Adipose tissue (tissue), 3 donors: Measurements from ENCODE around the gene NANOS2. TPM values are rescaled to one million over a fixed set of nuclear protein-coding genes. Genes with fewer than 3 reads are reported as not detected.

Experiments used
- H3K27ac ChIP-seq: one replicate; pipeline ENCODE4 v1.5.1; 2013; ENCODE audit warnings: low read depth, low read length
- WGBS, 3 donors: extraction: QIAGEN DNeasy Blood & Tissue Kit; methylation state at CpG; one replicate each; pipeline ENCODE4 v1.1.7; 2013; 5-methylcytosine and 5-hydroxymethylcytosine counted together
- polyA plus RNA-seq, 3 donors: library from polyadenylated mRNA; stranded (reverse); fragments of 200-250 nt; gene quantifications; one replicate each; pipeline ENCODE4 v1.2.3, GENCODE V29; 2013
- donor health status: healthy with polysubstance abuse.
- donor health status: Bipolar disorder and iron deficiency.
- donor health status: healthy.

The NANOS2 gene
- polyA plus RNA-seq, 3 donors = not detected

DNA sequence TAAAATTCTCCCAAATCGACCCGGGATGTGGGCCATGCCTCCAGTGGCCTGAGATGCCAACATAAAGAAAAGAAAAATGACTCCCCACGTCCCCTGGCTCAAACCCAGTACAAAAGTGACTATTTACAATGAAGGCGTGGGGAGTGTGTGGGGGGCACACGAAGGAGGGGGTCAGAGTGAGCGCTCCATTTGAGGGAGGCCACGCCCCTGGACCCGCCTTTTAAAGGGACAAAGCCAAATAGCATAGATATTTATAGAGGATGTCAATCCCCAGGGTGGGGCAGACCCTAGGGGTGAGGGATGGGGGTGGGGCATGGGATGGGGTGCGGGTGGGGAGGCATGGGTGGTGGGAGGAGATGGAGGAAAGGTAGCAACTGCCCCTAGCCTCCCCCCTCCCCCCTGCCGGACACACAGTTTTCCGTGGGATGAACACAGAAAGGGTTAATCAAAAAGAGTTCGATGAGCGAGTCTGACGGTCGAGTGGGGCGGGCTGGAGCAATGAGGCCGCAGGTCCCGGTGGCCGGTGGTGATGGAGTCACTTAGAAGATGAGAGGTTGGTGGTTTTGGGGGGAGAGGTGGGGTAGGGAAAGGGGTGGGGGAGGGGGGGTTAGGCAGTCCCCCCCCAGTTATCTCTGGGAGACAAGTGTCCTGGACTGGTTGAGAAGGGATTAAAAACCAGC lies 20.1 kb upstream of the NANOS2 start:
- WGBS, 3 donors = 22 to 42% (median 36%) methylated on average over 19 of the region's 19 CpGs
- H3K27ac ChIP-seq = no peak overlapping the region

DNA sequence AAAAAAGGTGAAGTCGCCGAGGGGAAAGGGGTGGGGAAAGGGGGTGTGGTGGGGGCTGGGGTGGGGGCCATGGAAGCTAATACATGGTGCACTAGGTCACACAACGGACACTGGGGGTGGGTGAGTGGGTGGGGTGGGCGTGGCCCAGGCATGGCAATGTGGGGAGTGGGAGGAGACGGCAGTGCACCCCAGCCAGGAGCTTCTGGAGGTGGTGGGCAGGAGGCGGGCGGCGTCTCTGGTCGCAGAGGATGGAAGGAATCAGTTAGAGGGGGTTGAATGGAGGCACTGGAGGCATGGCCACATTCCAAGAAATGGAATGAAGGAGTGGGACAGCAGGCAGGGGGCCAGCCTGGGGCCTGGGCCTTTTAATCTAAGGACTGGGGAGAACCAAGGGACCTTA lies 19.2 kb upstream of the NANOS2 start:
- no peak overlapping the region for H3K27ac ChIP-seq
- 67 to 70% (median 70%) methylated on average over 9 of the region's 9 CpGs for WGBS, 3 donors

DNA sequence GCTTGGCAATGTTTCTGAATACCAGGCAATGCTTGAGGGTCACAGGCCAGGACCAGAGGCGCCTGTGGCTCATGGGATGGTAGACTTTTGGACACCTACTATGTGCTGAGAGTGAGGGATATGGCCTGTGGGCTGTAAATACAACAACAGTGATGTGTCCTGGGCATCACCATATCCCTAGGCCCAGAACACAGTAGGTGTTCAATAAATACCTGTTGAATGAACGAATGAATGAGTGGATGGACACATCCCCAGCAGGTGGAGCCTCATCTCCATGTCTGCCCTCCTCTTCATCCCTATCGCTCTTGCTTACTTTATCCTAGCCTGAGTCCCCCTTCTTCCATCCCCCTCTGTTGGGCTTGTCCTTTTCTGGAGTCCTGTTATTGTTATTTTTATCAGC lies 16.5 kb upstream of the NANOS2 start:
- H3K27ac ChIP-seq = no peak overlapping the region
- 64 to 67% (median 66%) methylated on average over 3 of the region's 3 CpGs for WGBS, 3 donors

DNA sequence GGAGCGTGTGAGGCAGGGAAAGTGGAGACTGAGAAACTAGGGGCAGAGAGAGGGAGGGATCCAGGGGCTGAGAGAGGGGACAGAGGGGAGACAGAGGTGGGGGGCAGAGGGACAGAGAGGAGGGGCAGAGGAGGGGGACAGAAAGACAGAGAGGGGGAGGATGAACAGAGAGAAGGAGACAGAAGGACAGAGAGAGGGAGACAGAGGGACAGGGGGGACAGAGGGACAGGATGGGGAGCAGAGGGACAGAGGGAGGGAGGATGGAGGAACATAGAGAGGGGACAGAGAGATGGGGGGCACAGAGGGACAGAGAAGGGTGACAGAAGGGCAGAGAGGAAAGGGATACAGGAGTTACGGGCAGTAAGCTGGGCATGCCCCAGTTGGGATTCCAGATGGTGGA lies 14.7 kb upstream of the NANOS2 start:
- no peak overlapping the region for H3K27ac ChIP-seq
- 71 to 75% (median 74%) methylated on average over 2 of the region's 2 CpGs for WGBS, 3 donors

DNA sequence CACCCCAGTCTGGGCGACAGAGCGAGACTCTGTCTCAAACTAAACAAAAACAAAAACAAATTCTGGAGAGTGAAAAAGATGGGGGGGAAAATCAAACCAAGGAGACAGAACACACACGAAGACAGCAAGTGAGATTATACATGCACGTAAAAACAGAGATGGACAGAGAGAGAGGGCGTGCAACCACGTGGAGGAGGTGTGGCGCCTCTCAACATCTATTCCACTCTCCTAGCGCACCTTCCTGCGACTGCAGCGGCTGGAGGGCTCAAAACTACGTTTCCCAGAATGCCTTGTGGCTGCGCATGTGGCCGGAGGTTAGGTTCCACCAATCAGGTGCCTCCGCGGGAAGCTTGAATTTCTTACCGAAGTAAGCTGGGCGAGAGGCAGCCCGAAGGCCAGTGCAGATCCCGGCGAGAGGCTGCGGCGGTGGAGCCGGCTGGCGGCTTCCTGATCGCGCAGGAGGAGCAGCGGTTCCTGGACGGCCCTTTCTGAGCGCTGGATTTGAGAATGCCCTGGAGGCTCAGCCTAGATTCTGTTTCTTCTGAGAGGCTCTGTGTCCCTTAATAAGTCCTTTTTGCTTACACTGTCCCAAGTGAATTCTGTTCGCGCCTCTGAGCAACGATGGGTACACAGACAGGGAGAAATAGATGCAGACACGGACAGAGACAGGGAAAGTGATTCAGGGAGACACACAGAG lies 13.1 kb upstream of the NANOS2 start:
- WGBS, 3 donors = 8 to 10% (median 9%) methylated on average over 33 of the region's 33 CpGs
- H3K27ac ChIP-seq = no peak overlapping the region

DNA sequence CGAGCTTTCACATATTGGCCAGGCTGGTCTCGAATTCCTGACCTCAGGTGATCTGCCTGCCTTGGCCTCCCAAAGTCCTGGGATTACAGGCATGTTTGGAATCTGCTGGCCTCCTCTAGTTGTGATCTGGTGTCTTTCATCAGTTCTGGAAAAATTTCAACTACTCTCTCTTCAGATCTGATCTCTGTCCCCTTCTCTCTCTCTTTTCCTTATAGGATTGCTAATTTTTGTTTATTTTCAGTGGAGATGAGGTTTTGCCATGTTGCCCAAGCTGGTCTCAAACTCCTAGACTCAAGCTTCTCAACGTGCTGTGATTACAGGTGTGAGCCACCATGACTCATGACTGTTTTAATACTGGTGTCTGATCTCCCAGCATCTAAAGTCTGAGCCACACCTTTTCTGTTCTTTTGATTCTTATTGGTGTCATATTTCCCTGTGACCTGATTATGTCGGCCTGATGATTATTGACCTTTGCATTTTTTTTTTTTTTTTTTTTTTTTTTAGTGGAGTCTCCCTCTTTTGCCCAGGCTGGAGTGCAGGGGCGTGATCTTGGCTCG lies 10.4 kb upstream of the NANOS2 start:
- WGBS, 3 donors = 67 to 76% (median 73%) methylated on average over 6 of the region's 6 CpGs
- H3K27ac ChIP-seq = no peak overlapping the region

DNA sequence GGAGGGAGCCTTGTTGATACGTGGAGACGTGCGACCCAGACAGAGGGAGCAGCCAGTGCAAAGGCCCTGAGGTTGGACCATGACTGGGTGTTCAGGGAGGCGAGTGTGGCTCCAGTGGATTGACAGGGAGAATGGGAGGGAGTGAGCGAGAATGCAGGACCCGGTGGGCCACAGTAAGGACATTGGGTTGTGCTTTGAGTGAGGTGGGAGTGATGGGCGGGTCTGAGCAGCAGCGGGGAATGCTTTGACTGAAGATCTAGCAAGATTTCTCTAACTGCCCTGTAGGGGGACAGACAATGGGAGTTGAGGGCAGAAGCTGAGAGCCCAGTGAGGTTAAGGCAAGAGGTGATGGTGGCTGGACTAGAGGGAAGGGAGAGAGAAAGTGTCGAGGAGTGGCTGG lies 7.7 kb upstream of the NANOS2 start:
- 56 to 71% (median 66%) methylated on average over 9 of the region's 9 CpGs for WGBS, 3 donors

DNA sequence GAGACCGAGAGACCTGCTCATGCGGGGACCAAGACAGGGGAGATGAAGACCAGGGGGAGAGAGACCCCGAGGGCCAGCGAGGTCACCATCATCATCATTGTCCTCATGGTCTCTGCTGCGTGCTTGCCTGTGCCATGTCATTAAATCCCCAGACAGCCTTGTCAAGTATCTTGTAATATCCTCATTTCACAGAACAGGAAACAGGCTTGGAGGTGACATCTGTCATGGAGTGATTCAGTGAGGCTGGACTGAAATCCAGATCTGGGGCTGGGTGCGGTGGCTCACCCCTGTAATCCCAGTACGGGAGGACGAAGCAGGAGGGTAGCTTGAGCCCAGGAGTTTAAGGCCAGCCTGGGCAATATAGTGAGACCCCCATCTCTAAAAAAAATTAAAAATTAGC lies 5.9 kb upstream of the NANOS2 start:
- 54 to 68% (median 65%) methylated on average over 8 of the region's 8 CpGs for WGBS, 3 donors
- H3K27ac ChIP-seq = no peak overlapping the region

More for the DNA sequence above, 7.7 kb upstream of the NANOS2 start:
- H3K27ac ChIP-seq = no peak overlapping the region

DNA sequence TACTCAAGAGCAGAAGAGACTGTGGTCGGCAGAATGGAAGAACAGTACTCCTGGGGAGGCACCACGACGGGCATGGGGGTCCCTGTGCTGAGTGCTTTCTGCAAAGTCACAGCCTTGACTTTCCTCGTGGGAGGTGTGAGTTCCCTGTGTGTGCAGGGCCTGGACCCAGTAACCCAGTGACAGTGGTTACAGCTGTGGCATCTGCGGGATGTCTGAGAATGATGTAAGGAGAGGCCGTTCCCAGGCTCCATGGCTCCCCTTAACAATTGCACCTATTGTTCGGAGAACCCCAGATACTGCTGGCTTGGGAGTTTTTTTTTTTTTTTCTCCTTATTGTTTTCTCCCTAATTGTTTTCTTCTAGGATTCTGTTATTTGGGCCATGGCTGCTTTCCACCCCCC lies 5.1 kb upstream of the NANOS2 start:
- 40 to 59% (median 49%) methylated on average over 7 of the region's 7 CpGs for WGBS, 3 donors
- no peak overlapping the region for H3K27ac ChIP-seq

DNA sequence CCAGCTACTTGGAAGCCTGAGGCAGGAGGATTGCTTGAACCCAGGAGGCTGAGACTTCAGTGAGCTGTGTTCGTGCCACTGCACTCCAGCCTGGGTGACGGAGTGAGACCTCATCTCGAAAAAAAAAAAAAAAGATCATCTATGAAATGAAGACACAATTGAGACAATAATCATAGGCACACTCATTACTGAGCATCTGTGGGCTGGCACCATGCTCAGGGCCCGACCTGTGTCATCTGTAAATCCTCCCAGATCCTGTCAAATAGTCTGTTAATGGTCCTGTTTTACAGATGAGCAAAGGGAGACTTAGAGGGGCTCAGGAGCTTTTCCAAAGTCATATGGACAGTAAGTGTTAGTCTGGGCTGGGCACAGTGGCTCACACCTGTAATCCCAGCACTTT lies 4.1 kb upstream of the NANOS2 start:
- no peak overlapping the region for H3K27ac ChIP-seq
- WGBS, 3 donors = 63 to 72% (median 65%) methylated on average over 4 of the region's 4 CpGs

DNA sequence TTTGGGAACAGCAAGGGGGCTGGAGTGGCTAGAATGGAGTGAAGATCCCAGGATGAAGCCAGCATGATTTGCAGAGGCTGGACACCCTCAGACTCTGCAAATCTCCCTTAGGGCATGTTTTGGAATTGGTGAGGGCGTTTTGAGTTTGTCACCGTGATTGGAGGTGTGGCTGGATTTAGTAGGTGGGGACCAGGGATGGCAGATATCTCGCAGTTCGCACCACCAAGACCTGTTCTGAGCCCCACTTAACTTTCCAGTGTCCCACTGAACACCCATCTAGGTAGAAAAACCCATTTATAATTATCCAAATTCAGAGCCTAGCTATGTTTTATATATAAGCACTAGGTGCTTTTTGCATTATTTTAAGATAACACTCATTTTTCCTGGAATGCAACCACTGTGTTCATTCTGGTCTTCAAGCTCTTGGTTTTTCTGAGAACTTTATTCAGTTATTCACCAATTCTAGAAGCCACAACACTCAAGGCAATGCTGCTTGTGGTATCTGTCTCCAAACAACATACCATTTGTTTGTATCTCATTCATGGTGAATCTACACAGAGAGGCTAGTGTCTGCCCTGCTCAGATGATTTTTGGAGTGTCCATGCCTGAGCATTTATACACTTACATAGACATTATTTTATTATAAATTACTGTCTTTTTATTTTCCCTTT lies 3.0 kb upstream of the NANOS2 start:
- 53 to 70% (median 63%) methylated on average over 4 of the region's 4 CpGs for WGBS, 3 donors
- H3K27ac ChIP-seq = no peak overlapping the region

DNA sequence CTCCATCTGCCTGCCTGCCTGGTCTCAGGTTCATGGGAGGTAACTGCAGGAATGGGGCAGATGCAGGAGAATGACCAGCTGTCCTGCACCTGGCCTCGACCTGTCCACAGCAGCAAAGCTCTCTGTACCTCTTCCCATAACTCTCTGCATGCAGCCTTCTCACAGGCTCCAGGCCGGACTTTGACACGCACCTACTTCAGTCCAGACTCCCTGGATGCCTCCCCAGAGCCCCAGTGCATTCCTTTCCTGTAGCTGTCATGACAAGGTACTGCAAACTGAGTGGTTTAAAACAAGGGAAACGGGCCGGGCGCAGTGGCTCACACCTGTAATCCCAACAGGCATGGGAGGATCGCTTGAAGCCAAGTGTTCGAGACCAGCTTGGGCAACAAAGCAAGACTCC lies 3.3 kb downstream of the NANOS2 start:
- WGBS, 3 donors = 62 to 77% (median 69%) methylated on average over 8 of the region's 8 CpGs

DNA sequence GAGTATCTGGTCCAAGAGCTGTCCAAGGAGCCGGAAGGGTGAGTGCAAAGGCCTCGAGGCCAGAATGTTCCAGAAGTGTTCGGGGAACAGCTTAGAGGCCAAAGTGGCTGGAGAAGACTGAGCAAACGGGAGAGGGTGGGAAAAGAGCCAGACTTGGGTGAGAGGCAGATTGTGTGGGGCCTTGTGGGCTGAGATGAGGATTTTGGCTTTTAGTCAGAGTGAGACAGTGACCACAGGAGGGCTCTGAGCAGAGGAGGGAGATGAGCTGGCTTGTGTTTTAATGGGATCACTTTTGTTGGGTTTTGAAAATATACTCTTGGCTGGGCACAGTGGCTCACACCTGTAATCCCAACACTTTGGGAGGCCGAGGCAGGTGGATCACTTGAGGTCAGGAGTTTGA lies 5.6 kb downstream of the NANOS2 start:
- H3K27ac ChIP-seq = no peak overlapping the region
- WGBS, 3 donors = 66 to 78% (median 72%) methylated on average over 5 of the region's 5 CpGs

More for the DNA sequence above, 3.3 kb downstream of the NANOS2 start:
- no peak overlapping the region for H3K27ac ChIP-seq

DNA sequence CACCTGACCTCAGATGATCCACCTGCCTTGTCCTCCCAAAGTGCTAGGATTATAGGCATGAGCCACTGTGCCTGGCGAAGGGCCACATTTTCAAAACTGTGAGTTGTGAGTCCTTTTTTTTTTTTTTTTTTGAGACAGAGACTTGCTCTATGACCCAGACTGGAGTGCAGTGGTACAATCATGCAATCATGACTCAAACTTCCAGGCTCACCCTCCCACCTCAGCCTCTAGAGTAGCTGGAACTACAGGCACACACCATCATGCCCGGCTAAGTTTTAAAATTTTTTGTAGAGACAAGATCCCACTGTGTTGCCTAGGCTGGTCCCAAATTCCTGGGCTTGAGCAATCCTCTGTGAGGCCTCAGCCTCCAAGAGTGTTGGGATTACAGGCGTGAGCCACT lies 8.4 kb downstream of the NANOS2 start:
- 81 to 90% (median 88%) methylated on average over 3 of the region's 3 CpGs for WGBS, 3 donors
- H3K27ac ChIP-seq = no peak overlapping the region

DNA sequence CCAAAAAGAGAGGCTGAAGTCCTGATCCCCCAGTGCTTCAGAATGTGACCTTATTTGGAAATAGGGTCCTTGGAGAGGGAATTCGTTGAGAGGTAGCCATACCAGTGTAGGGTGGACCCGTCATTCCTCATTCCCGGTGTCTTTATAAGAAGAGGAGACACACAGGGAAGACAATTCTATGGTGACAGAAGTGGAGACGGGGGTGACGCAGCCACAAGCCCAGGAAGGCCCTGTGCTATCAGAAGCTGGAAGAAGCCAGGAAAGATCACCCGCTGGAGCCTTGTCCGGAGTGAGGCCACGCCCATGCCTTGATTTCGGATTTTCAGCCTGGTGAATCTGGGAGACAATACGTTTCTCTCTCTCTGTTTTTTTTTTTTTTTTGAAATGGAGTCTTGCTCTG lies 9.6 kb downstream of the NANOS2 start:
- no peak overlapping the region for H3K27ac ChIP-seq
- WGBS, 3 donors = 81 to 83% (median 81%) methylated on average over 10 of the region's 10 CpGs

DNA sequence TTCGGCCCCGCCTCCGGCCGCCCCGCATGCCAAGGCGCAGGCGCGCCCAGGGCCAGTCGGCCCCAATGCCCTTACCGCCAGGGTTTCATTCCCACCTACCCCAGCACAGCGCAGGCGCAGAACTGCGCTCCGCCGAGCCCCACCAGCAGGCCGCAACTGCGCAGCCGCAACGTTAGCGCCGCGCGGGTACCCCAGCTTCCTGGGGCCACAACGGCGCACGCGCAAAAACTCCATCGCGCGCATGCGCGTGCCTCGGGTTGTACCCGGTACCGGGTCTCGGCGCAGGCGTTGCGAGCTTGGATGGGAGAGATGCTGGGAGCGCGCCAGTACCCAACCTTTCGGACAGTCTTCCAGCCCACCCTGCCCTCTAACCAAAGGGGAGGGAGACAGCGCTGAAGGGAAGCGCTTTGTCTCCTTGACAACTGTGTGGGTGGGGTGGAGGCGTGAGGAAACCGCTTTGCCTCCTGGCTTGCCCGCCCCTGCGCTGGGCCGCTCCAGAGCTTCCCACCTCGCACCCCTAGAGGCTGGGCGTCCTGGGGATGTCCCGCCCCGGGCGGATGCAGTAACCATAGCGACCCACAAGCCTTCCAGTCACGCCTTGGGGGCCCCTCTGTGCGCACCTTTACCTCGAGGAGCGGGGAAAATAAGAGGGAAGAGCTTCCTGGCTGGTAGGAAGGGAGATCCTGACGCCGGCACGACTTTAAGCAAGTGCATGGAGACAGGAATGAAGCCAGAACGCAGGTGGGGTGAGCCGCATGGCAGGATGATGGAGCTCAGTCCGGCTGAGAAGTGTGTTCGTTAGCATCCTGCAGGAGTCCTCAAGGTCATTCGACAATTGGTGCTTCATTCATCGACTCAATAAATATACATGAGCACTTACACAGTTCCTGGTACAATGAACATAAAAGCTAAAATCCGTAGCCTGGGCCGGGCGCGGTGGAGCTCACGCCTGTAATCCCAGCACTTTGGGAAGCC lies 11.6 kb downstream of the NANOS2 start:
- 1 to 2% (median 2%) methylated on average over 69 to 73 of the region's 73 CpGs for WGBS, 3 donors
- no peak overlapping the region for H3K27ac ChIP-seq

DNA sequence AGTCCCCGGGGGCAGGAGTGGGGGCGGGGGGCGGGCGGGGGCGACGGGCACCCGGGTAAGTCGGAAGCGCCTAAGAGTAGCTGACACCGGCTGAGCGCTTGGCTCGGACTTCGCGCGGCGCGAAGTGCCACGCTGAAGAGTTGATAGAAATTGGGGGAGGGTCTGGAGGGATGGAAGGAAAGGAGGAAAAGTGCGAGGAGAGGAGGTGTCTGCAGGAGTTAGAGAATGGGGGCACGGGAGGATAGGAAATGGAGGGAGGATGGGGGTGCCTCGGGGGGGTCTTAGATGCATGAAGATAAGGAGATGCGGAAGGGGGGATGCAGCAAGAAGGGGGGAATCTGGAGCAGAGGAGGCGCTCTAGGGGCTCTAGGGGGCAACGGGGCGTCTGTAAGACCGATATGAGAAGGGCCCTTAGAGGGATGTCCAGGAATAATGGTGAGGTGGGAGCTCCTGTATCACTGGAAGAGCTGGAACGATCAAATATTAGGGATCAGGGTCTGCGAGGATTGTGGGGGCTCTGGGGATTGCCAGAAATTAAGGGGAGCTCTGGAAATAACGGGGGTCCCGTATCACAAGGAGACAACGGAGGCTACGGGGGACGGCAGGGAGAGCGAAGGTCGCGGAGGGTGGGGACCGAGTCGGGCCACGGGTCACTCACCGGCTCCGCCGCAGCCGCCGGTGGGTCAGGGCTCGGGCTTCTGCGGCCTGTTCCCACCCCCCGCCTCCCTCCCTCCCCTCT lies 12.5 kb downstream of the NANOS2 start, which contains the start of gene MYPOP:
Gene MYPOP, minus strand, starts transcription at position 702 of the 739 bp plus-strand sequence. CDS start 840 bp downstream, outside the sequence.
- no peak within 1 kb of the TSS for H3K27ac ChIP-seq
- WGBS, 3 donors = 0 to 1% (median 1%) methylated on average over 35 to 47 of the region's 47 CpGs
